Activated naive CD8-positive, alpha-beta T cell treated with anti-CD3 and anti-CD28 coated beads, Interleukin-2, amount 50 U/mL, for 24 hours (primary cell): ENCODE data around the gene RNPEP.
"Not testable (repeated sequence)": the region's sequence is repeated elsewhere in the genome, so short reads cannot be mapped to it uniquely, and the experiment has no call there.

Experiments used
- ATAC-seq: fragments of 150-1000 bp; cut with Tn5 transposase; one replicate; pipeline ENCODE4 v1.10.0; 2021
- DNase-seq: peaks from one replicate; pipeline ENCODE4 v3.0.0; 2021
- H3K27ac Mint-ChIP-seq: one replicate; pipeline ENCODE4 v1.8.0; 2021; ENCODE audit warnings: mild to moderate bottlenecking, mixed read lengths
- H3K27me3 Mint-ChIP-seq: one replicate; pipeline ENCODE4 v1.8.0; 2021; ENCODE audit warnings: mixed read lengths
- H3K36me3 Mint-ChIP-seq: one replicate; pipeline ENCODE4 v1.8.0; 2021; ENCODE audit warnings: low read depth, mixed read lengths
- H3K4me1 Mint-ChIP-seq: one replicate; pipeline ENCODE4 v1.8.0; 2021; ENCODE audit warnings: mixed read lengths
- H3K4me3 Mint-ChIP-seq: one replicate; pipeline ENCODE4 v1.8.0; 2021; ENCODE audit warnings: mild to moderate bottlenecking, moderate library complexity, mixed read lengths
- H3K9me3 Mint-ChIP-seq: one replicate; pipeline ENCODE4 v1.8.0; 2021; ENCODE audit warnings: mixed read lengths

Gene RNPEP

GRCh38 chr1:201982623-201983379 lies at the start of gene RNPEP:
Gene RNPEP, plus strand, starts transcription at chr1:201982648. Its CDS starts 19 bp downstream, at chr1:201982667.
- Mint-ChIP-seq H3K27ac (peak within 1 kb of the TSS; percentile 86), H3K4me3 (peak within 1 kb of the TSS; percentile 93), H3K9me3 (no peaks in the 10 kb centered on the region), H3K27me3 (no peaks in the 10 kb centered on the region), H3K36me3 (peaks cover 3% of the 10 kb centered on the region), H3K4me1 (peaks cover 18% of the 10 kb centered on the region)
- DNase-seq (peak; percentile 54), ATAC-seq (peak; percentile 77)

GRCh38 chr1:201933840-201934430 lies 48.5 kb upstream of the RNPEP start:
- DNase-seq = no peak
- peaks cover 9% of the 10 kb centered on the region for H3K27me3 Mint-ChIP-seq
- no peaks in the 10 kb centered on the region for H3K36me3 Mint-ChIP-seq
- ATAC-seq = no peak
- no peak overlapping the region for H3K4me3 Mint-ChIP-seq
- H3K9me3 Mint-ChIP-seq = no peaks in the 10 kb centered on the region
- H3K4me1 Mint-ChIP-seq = no peaks in the 10 kb centered on the region
- H3K27ac Mint-ChIP-seq = peak overlapping the region; percentile 7

GRCh38 chr1:201937624-201938213 lies 44.7 kb upstream of the RNPEP start:
- Mint-ChIP-seq H3K4me3 (no peak overlapping the region), H3K27ac (no peak overlapping the region), H3K27me3 (peaks cover 8% of the 10 kb centered on the region), H3K36me3 (no peaks in the 10 kb centered on the region), H3K4me1 (no peaks in the 10 kb centered on the region), H3K9me3 (no peaks in the 10 kb centered on the region)
- ATAC-seq = no peak
- no peak for DNase-seq

- no peaks in the 10 kb centered on the region for H3K36me3 Mint-ChIP-seq
- no peaks in the 10 kb centered on the region for H3K4me1 Mint-ChIP-seq
- H3K27ac Mint-ChIP-seq = no peak overlapping the region
- no peak for ATAC-seq
- no peak for DNase-seq
- H3K9me3 Mint-ChIP-seq = no peaks in the 10 kb centered on the region
- peaks cover 7% of the 10 kb centered on the region for H3K27me3 Mint-ChIP-seq
- no peak overlapping the region for H3K4me3 Mint-ChIP-seq
These were observed 43.9 kb upstream of the RNPEP start for GRCh38 chr1:201938440-201939035.

GRCh38 chr1:201939148-201939547 lies 43.3 kb upstream of the RNPEP start:
- Mint-ChIP-seq H3K36me3 (no peaks in the 10 kb centered on the region), H3K4me1 (no peaks in the 10 kb centered on the region), H3K4me3 (no peak overlapping the region), H3K27me3 (peaks cover 9% of the 10 kb centered on the region), H3K9me3 (no peaks in the 10 kb centered on the region), H3K27ac (no peak overlapping the region)
- DNase-seq (no peak), ATAC-seq (no peak)

GRCh38 chr1:201939574-201939973 lies 42.9 kb upstream of the RNPEP start:
- Mint-ChIP-seq H3K4me1 (no peaks in the 10 kb centered on the region), H3K27me3 (peaks cover 9% of the 10 kb centered on the region), H3K27ac (no peak overlapping the region), H3K36me3 (no peaks in the 10 kb centered on the region), H3K4me3 (no peak overlapping the region), H3K9me3 (no peaks in the 10 kb centered on the region)
- DNase-seq (no peak), ATAC-seq (no peak)

GRCh38 chr1:201940316-201940715 lies 42.1 kb upstream of the RNPEP start:
- ATAC-seq, H3K4me1 Mint-ChIP-seq, H3K36me3 Mint-ChIP-seq, H3K9me3 Mint-ChIP-seq, H3K4me3 Mint-ChIP-seq, H3K27ac Mint-ChIP-seq, DNase-seq: not testable (repeated sequence)
- H3K27me3 Mint-ChIP-seq = peaks cover 15% of the 10 kb centered on the region

- ATAC-seq = no peak
- Mint-ChIP-seq H3K27me3 (peaks cover 28% of the 10 kb centered on the region), H3K36me3 (no peaks in the 10 kb centered on the region), H3K9me3 (no peaks in the 10 kb centered on the region), H3K27ac (no peak overlapping the region), H3K4me1 (peaks cover 1% of the 10 kb centered on the region), H3K4me3 (no peak overlapping the region)
- DNase-seq = no peak
These were observed 40.9 kb upstream of the RNPEP start for GRCh38 chr1:201941420-201942128.

- no peak for ATAC-seq
- no peaks in the 10 kb centered on the region for H3K9me3 Mint-ChIP-seq
- H3K36me3 Mint-ChIP-seq = no peaks in the 10 kb centered on the region
These were observed 40.3 kb upstream of the RNPEP start for GRCh38 chr1:201942129-201942495.

GRCh38 chr1:201944002-201944401 lies 38.4 kb upstream of the RNPEP start:
- Mint-ChIP-seq H3K9me3 (no peaks in the 10 kb centered on the region), H3K36me3 (no peaks in the 10 kb centered on the region), H3K27me3 (peaks cover 44% of the 10 kb centered on the region)

More at GRCh38 chr1:201942129-201942495, 40.3 kb upstream of the RNPEP start:
- Mint-ChIP-seq H3K4me3 (no peak overlapping the region), H3K27me3 (peaks cover 32% of the 10 kb centered on the region), H3K27ac (no peak overlapping the region), H3K4me1 (peaks cover 2% of the 10 kb centered on the region)
- no peak for DNase-seq

GRCh38 chr1:201944639-201945038 lies 37.8 kb upstream of the RNPEP start:
- Mint-ChIP-seq H3K36me3 (no peaks in the 10 kb centered on the region), H3K4me1 (peaks cover 2% of the 10 kb centered on the region), H3K9me3 (no peaks in the 10 kb centered on the region), H3K27me3 (peaks cover 45% of the 10 kb centered on the region), H3K27ac (no peak overlapping the region), H3K4me3 (no peak overlapping the region)
- DNase-seq (no peak), ATAC-seq (no peak)

More at GRCh38 chr1:201944002-201944401, 38.4 kb upstream of the RNPEP start:
- no peak overlapping the region for H3K4me3 Mint-ChIP-seq
- ATAC-seq = no peak
- peaks cover 2% of the 10 kb centered on the region for H3K4me1 Mint-ChIP-seq
- no peak for DNase-seq
- H3K27ac Mint-ChIP-seq = no peak overlapping the region

- Mint-ChIP-seq H3K36me3 (no peaks in the 10 kb centered on the region), H3K4me3 (no peak overlapping the region), H3K27me3 (peaks cover 45% of the 10 kb centered on the region), H3K9me3 (no peaks in the 10 kb centered on the region), H3K4me1 (peaks cover 2% of the 10 kb centered on the region), H3K27ac (no peak overlapping the region)
- DNase-seq (no peak), ATAC-seq (no peak)
These were observed 37.3 kb upstream of the RNPEP start for GRCh38 chr1:201945157-201945556.

- ATAC-seq (no peak), DNase-seq (no peak)
- H3K27me3 Mint-ChIP-seq = peaks cover 45% of the 10 kb centered on the region
- H3K27ac Mint-ChIP-seq = no peak overlapping the region
- no peak overlapping the region for H3K4me3 Mint-ChIP-seq
- H3K9me3 Mint-ChIP-seq = no peaks in the 10 kb centered on the region
- H3K36me3 Mint-ChIP-seq = no peaks in the 10 kb centered on the region
- peaks cover 2% of the 10 kb centered on the region for H3K4me1 Mint-ChIP-seq
These were observed 36.6 kb upstream of the RNPEP start for GRCh38 chr1:201945863-201946223.

- Mint-ChIP-seq H3K27me3 (peaks cover 45% of the 10 kb centered on the region), H3K4me3 (peak within 1 kb of the TSS; percentile 39), H3K4me1 (peaks cover 2% of the 10 kb centered on the region), H3K9me3 (no peaks in the 10 kb centered on the region), H3K27ac (no peak within 1 kb of the TSS), H3K36me3 (no peaks in the 10 kb centered on the region)
- DNase-seq (no peak), ATAC-seq (peak; percentile 28)
These were observed 36.1 kb upstream of the RNPEP start, which contains the start of gene LMOD1 for GRCh38 chr1:201946224-201946908. Gene LMOD1, minus strand, starts transcription at chr1:201946548. Its CDS starts 208 bp downstream, at chr1:201946340.
